ENCODE results near the gene ATG7.
"Not testable (repeated sequence)": the region's sequence is repeated elsewhere in the genome, so short reads cannot be mapped to it uniquely, and the experiment has no call there.

The ATG7 gene

DNA sequence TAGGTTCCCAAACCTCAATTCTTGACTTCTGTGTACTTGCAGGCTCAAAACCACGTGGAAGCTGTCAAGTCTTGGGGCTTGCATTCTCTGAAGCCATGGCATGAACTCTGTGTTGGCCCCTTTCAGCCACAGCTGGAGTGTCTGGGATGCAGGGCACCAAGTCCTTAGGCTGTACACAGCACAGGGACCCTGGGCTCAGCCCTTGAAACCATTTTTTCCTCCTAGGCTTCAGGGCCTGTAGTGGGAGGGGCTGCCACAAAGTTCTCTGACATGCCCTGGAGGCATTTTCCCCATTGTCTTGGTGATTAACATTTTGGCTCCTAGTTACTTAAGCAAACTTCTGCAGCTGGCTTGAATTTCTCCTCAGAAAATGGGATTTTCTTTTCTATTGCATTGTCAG lies 135.4 kb downstream of the ATG7 start:
- no peak for DNase-seq (ENCODE audit: low read depth)
- no peak for TF ChIP-seq CTCF (IDR thresholded peaks at IDR 0.05; ENCODE audit: insufficient read depth, low read depth, low read length, missing control alignments)
- H3K4me3 ChIP-seq (ENCODE audit: low read depth, low read length) = no peak overlapping the region

DNA sequence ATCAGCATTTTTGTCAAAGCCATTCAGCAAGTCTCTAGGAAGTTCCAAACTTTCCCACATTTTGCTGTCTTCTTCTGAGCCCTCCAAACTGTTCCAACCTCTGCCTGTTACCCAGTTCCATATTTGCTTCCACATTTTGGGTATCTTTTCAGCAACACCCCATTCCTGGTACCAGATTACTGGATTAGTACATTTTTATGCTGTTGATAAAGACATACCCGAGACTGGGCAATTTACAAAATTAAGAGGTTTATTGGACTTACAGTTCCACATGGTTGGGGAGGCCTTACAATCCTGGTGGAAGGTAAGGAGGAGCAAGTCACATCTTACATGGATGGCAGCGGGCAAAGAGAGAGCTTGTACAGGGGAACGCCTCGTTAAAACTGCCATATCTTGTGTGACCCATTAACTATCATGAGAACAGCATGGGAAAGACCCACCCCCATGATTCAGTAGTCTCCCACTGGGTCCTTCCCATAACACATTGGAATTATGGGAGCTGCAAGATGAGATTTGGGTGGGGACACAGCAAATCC lies 136.2 kb downstream of the ATG7 start:
- DNase-seq (ENCODE audit: low read depth); H3K4me3 ChIP-seq (ENCODE audit: low read depth, low read length): not testable (repeated sequence)

DNA sequence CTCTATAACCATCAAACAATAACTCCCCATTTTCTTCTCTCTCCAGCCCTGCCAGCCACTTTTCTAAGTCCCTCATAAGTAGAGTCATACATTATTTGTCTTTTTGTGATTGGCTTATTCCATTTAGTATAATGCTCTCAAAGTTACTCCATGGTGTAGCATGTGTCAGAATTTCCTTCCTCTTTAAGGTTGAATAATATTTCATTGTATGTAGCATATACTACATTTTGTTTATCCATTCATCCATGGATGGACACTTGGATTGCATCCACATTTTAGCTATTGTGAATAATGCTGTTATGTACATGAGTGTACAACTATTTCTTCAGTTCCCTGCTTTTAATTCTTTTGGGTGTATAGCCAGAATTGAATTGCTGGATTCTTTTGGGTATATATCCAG lies 138.4 kb downstream of the ATG7 start:
- no peak for DNase-seq (ENCODE audit: low read depth)
- no peak overlapping the region for H3K4me3 ChIP-seq (ENCODE audit: low read depth, low read length)
- no peak for TF ChIP-seq CTCF (IDR thresholded peaks at IDR 0.05; ENCODE audit: insufficient read depth, low read depth, low read length, missing control alignments)

DNA sequence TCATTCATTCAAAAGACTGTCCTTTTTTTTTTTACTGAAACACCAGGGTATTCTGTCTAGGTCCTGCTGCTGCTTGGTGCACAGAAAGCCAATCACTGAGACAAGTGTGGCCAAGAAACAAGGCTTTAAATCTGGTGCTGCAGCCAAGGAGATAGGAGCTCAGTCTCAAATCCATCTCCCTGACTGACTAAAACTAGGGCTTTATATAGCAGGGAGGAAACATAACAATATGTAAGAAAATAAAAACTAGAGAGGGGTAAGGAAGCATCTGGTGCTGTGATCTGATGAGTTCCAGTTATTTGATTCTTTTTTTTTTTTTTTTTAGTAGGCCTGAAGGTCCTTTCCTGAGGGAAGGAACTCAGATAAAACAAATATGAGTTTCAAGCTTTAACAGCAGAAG lies 139.8 kb downstream of the ATG7 start:
- no peak for TF ChIP-seq CTCF (IDR thresholded peaks at IDR 0.05; ENCODE audit: insufficient read depth, low read depth, low read length, missing control alignments)
- DNase-seq (ENCODE audit: low read depth) = no peak
- H3K4me3 ChIP-seq (ENCODE audit: low read depth, low read length) = no peak overlapping the region

DNA sequence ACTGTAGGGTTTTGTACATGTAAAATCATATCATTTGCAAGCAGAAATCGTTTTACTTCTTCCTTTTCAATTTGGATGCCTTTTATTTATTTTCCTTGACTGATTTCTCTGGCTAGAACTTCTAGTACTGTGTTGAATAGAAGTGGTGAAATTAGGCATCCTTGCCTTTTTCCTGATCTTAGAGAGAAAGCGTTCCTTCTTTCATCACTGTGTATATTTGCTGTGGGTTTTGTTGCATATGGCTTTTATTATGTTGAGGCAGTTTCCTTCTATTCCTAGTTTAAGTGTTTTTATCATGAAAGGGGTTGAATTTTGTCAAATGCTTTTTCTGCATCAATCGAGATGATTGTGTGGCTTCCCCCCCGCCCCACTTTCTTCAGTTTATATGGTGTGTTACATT lies 140.9 kb downstream of the ATG7 start:
- H3K4me3 ChIP-seq (ENCODE audit: low read depth, low read length) = no peak overlapping the region
- DNase-seq (ENCODE audit: low read depth) = no peak
- TF ChIP-seq CTCF (IDR thresholded peaks at IDR 0.05; ENCODE audit: insufficient read depth, low read depth, low read length, missing control alignments) = no peak

DNA sequence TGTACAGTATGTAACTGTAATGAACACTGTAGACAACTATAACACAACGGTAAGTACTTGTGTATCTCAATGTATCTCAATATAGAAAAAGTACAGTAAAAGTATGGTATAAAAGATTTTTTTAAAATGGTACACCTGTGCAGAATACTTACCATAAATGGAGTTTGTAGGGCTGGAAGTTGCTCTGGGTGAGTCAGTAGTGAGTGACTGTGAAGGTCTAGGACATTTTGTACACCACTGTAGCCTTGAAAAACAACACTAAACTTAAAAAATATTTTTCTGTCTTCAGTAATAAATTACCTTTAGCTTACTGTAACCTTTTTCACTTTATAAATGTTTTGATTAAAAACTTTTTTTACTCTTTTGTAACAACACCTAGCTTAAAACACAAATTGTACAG lies 142.9 kb downstream of the ATG7 start:
- no peak for DNase-seq (ENCODE audit: low read depth)
- TF ChIP-seq CTCF (IDR thresholded peaks at IDR 0.05; ENCODE audit: insufficient read depth, low read depth, low read length, missing control alignments) = no peak

DNA sequence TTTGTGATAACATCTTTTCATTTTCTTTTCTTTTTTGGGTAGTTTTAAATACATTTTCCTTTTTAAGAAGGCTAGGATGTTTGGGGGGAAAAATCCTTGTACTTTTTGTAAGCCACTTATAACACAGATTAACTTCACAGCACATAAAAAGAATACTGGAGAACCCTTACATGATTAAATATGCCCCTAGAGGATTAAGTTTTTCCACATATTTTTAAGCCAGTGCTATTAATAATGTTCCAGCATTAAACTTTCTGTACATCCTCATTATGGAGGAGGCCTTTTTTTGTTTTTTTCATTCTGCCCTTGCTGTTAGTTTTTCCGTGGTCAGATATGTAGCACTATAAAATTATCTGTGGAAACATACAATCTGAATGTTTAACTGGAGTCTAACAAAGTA lies 147.9 kb downstream of the ATG7 start:
- H3K4me3 ChIP-seq (ENCODE audit: low read depth, low read length) = no peak overlapping the region
- TF ChIP-seq CTCF (IDR thresholded peaks at IDR 0.05; ENCODE audit: insufficient read depth, low read depth, low read length, missing control alignments) = no peak
- no peak for DNase-seq (ENCODE audit: low read depth)

More for the DNA sequence above, 142.9 kb downstream of the ATG7 start:
- no peak overlapping the region for H3K4me3 ChIP-seq (ENCODE audit: low read depth, low read length)
